H1 (cell line): ENCODE data around the gene SPDYE6. TPM values are rescaled to one million over a fixed set of nuclear protein-coding genes. Genes with fewer than 3 reads are reported as not detected.
A peak's percentile ranks its signal among the peaks of the same experiment; 100 is the strongest.

Source experiments
- CTCF ChIA-PET: fragments of 300-600 bp; sonication (Branson Sonifier 250); formaldehyde crosslinking; loops from one replicate; lab custom pipeline; 2021; ENCODE audit not compliant: partially characterized antibody; lab: Charles Lee
- POLR2A ChIA-PET: fragments of 300-600 bp; sonication (Branson Sonifier 250); formaldehyde crosslinking; loops from one replicate; lab custom pipeline; 2021; ENCODE audit warnings: inconsistent platforms; ENCODE audit not compliant: partially characterized antibody; lab: Charles Lee
- DNase-seq, 2 experiments: peaks; one replicate each; pipeline versions ENCODE4 v3.0.0 to v3.0.0-alpha.2; 2010 to 2022; ENCODE audit warnings: low spot score in 2 of 2, low read depth in 1 of 2, mixed read lengths in 1 of 2
- FAIRE-seq: peaks from 2 replicates; lab custom pipeline; 2011; peaks lifted over from hg19 to GRCh38; lab: Jason Lieb, UNC
- H2AFZ ChIP-seq: 2 replicates; pipeline ENCODE4 v1.8.1; 2012; ENCODE audit warnings: low read length, inconsistent platforms
- H2AK5ac ChIP-seq: 2 replicates; pipeline ENCODE4 v1.6.1; 2013; ENCODE audit warnings: low read depth, low read length
- H2BK120ac ChIP-seq: replicated peaks from 2 replicates; pipeline ENCODE3; 2013; ENCODE audit warnings: low read depth, low read length, inconsistent platforms
- H2BK12ac ChIP-seq: 2 replicates; pipeline ENCODE4 v1.6.1; 2013; ENCODE audit warnings: low read depth, low read length
- H2BK15ac ChIP-seq: 2 replicates; pipeline ENCODE4 v1.6.1; 2013; ENCODE audit warnings: low read length
- H2BK20ac ChIP-seq: 2 replicates; pipeline ENCODE4 v1.6.1; 2013; ENCODE audit warnings: low read length
- H2BK5ac ChIP-seq: 2 replicates; pipeline ENCODE4 v1.6.1; 2013; ENCODE audit warnings: low read depth, low read length
- H3K14ac ChIP-seq: 2 replicates; pipeline ENCODE4 v1.6.1; 2013; ENCODE audit warnings: inconsistent platforms; ENCODE audit not compliant: insufficient read length
- H3K18ac ChIP-seq: 2 replicates; pipeline ENCODE4 v1.6.1; 2013; ENCODE audit warnings: low read length; ENCODE audit errors: extremely low read depth
- H3K23ac ChIP-seq: 2 replicates; pipeline ENCODE4 v1.6.1; 2013; ENCODE audit warnings: inconsistent platforms; ENCODE audit not compliant: insufficient read length
- H3K23me2 ChIP-seq: 2 replicates; pipeline ENCODE4 v1.6.1; 2013; ENCODE audit warnings: low read depth, low read length
- H3K27ac ChIP-seq: 2 replicates; pipeline ENCODE4 v1.6.1; 2011; ENCODE audit warnings: low read depth, low read length, inconsistent platforms
- H3K27me3 ChIP-seq, 4 experiments: replicated peaks in 1 of 4; 1 replicate in 1 of 4; 2 replicates in 3 of 4; pipeline versions ENCODE4 v1.6.1 to v1.8.1; 2011 to 2013; ENCODE audit warnings: low read length in 3 of 4, mild to moderate bottlenecking in 3 of 4, inconsistent platforms in 2 of 4, mixed read lengths in 2 of 4, moderate library complexity in 1 of 4; ENCODE audit not compliant: control insufficient read depth in 3 of 4, insufficient read depth in 3 of 4; ENCODE audit errors: extremely low read depth in 1 of 4
- H3K36me3 ChIP-seq, 4 experiments: 2 replicates each; pipeline versions ENCODE4 v1.6.1 to v1.8.1; 2011 to 2013; ENCODE audit warnings: mild to moderate bottlenecking in 4 of 4, low read length in 3 of 4, moderate library complexity in 2 of 4, control low read depth in 1 of 4, inconsistent platforms in 1 of 4; ENCODE audit not compliant: insufficient read depth in 4 of 4, control insufficient read depth in 2 of 4
- H3K4ac ChIP-seq: replicated peaks from 2 replicates; pipeline ENCODE3; 2013; ENCODE audit warnings: low read length, low read depth, mixed read lengths, inconsistent platforms; ENCODE audit not compliant: insufficient read length
- H3K4me1 ChIP-seq, 4 experiments: replicated peaks in 1 of 4; 1 replicate in 1 of 4; 2 replicates in 3 of 4; pipeline versions ENCODE4 v1.6.1 to v1.8.1; 2011 to 2013; ENCODE audit warnings: low read length in 3 of 4, inconsistent platforms in 2 of 4, mixed read lengths in 1 of 4; ENCODE audit not compliant: insufficient read depth in 4 of 4, control insufficient read depth in 3 of 4
- H3K4me2 ChIP-seq, 2 experiments: 2 replicates each; pipeline versions ENCODE4 v1.6.1 to v1.8.1; 2011 to 2013; ENCODE audit warnings: low read depth in 2 of 2, low read length in 2 of 2, control low read depth in 1 of 2, inconsistent platforms in 1 of 2, mild to moderate bottlenecking in 1 of 2; ENCODE audit not compliant: insufficient read depth in 1 of 2
- H3K4me3 ChIP-seq, 4 experiments: fragments of 200-600, 300-600 bp in 1 of 4; sonication (generic), shearing (Covaris generic), sonication (Bioruptor Twin) in 1 of 4; 2 replicates each; pipeline versions ENCODE4 v1.5.1 to v1.8.1; 2011 to 2016; ENCODE audit warnings: low read length in 4 of 4, low read depth in 3 of 4, control low read depth in 2 of 4, inconsistent platforms in 2 of 4, mild to moderate bottlenecking in 2 of 4, mixed read lengths in 1 of 4, moderate library complexity in 1 of 4; ENCODE audit not compliant: insufficient read depth in 2 of 4; ENCODE audit errors: extremely low read depth in 1 of 4
- H3K56ac ChIP-seq: replicated peaks from 2 replicates; pipeline ENCODE3; 2013; ENCODE audit warnings: low read depth, mild to moderate bottlenecking, mixed read lengths, low read length, inconsistent platforms; ENCODE audit not compliant: insufficient read length
- H3K79me1 ChIP-seq: 2 replicates; pipeline ENCODE4 v1.6.1; 2013; ENCODE audit warnings: low read depth, low read length, control low read depth
- H3K79me2 ChIP-seq, 2 experiments: 2 replicates each; pipeline versions ENCODE4 v1.6.1 to v1.8.1; 2012 to 2013; ENCODE audit warnings: low read length in 2 of 2, mild to moderate bottlenecking in 2 of 2, inconsistent platforms in 1 of 2; ENCODE audit not compliant: insufficient read depth in 2 of 2, control insufficient read depth in 1 of 2
- H3K9ac ChIP-seq, 4 experiments: replicated peaks in 1 of 4; 1 replicate in 1 of 4; 2 replicates in 3 of 4; pipeline versions ENCODE4 v1.6.1 to v1.8.1; 2011 to 2013; ENCODE audit warnings: low read depth in 3 of 4, low read length in 3 of 4, control low read depth in 2 of 4, mild to moderate bottlenecking in 2 of 4, moderate library complexity in 2 of 4, inconsistent platforms in 1 of 4; ENCODE audit errors: extremely low read depth in 1 of 4
- H3K9me3 ChIP-seq, 2 experiments: 2 replicates each; pipeline versions ENCODE4 v1.6.1 to v1.8.1; 2012 to 2013; ENCODE audit warnings: mild to moderate bottlenecking in 2 of 2, moderate library complexity in 2 of 2, control low read depth in 1 of 2, inconsistent platforms in 1 of 2, low read depth in 1 of 2, low read length in 1 of 2, mixed read lengths in 1 of 2; ENCODE audit not compliant: insufficient read depth in 2 of 2
- H4K20me1 ChIP-seq, 2 experiments: replicated peaks in 1 of 2; 2 replicates each; pipeline versions ENCODE3 to v1.8.1; 2011 to 2013; ENCODE audit warnings: inconsistent platforms in 2 of 2, low read length in 2 of 2, mild to moderate bottlenecking in 1 of 2; ENCODE audit not compliant: insufficient read depth in 2 of 2, control insufficient read depth in 1 of 2
- H4K5ac ChIP-seq: 2 replicates; pipeline ENCODE4 v1.6.1; 2013; ENCODE audit warnings: low read length, low read depth, mixed read lengths, inconsistent platforms; ENCODE audit not compliant: insufficient read length
- H4K8ac ChIP-seq: 2 replicates; pipeline ENCODE4 v1.8.0; 2013; ENCODE audit warnings: mild to moderate bottlenecking, moderate library complexity, low read length, inconsistent platforms; ENCODE audit not compliant: insufficient read depth; ENCODE audit errors: extremely low read depth
- H4K91ac ChIP-seq: replicated peaks from 2 replicates; pipeline ENCODE3; 2013; ENCODE audit warnings: low read length, mixed read lengths, inconsistent platforms; ENCODE audit not compliant: insufficient read length
- FOSL1 ChIP-seq: IDR thresholded peaks from 2 replicates; pipeline ENCODE4 v1.6.1; 2011; ENCODE audit warnings: mild to moderate bottlenecking, low read depth, low read length, moderate library complexity; ENCODE audit not compliant: insufficient read depth
- HDAC6 ChIP-seq: IDR thresholded peaks from one replicate; pipeline ENCODE4 v1.7.1; 2012; ENCODE audit warnings: low read depth, mild to moderate bottlenecking, inconsistent platforms, low read length, moderate library complexity
- SAP30 ChIP-seq: fragments of 300-600 bp; sonication (generic); IDR thresholded peaks from 2 replicates; pipeline ENCODE4 v1.7.1; 2012; ENCODE audit warnings: low read length, moderate library complexity, mild to moderate bottlenecking, inconsistent platforms; ENCODE audit not compliant: insufficient read depth, insufficient replicate concordance
- TAF1 ChIP-seq: IDR thresholded peaks from 2 replicates; pipeline ENCODE4 v1.6.1; 2011; ENCODE audit warnings: mild to moderate bottlenecking, low read depth, low read length
- ZNF274 ChIP-seq: IDR thresholded peaks from 2 replicates; pipeline ENCODE4 v1.7.0; 2012; ENCODE audit warnings: low read length, borderline replicate concordance; ENCODE audit errors: extremely low read depth
- WGBS, 2 experiments: shearing (Covaris generic) in 1 of 2; methylation state at CpG; one replicate each; pipeline versions ENCODE4 v1.1.6 to v1.1.7; 2013 to 2015; ENCODE audit warnings: low lambda C conversion rate in 2 of 2, mixed read lengths in 2 of 2, inconsistent platforms in 1 of 2, low coverage in 1 of 2, missing lambda C conversion rate in 1 of 2; ENCODE audit not compliant: insufficient replicate concordance in 2 of 2, insufficient coverage in 1 of 2, insufficient read length in 1 of 2; ENCODE audit errors: extremely low coverage in 1 of 2, missing lambda C conversion rate in 1 of 2; 5-methylcytosine and 5-hydroxymethylcytosine counted together
- polyA plus RNA-seq, 7 experiments: library from polyadenylated mRNA; depleted of rRNA in 3 of 7; stranded (reverse) in 5 of 7; unstranded in 2 of 7; fragments of >200 nt in 5 of 7; fragments of 200-250 nt in 2 of 7; gene quantifications; 1 replicate in 5 of 7; 2 replicates in 1 of 7; 4 replicates in 1 of 7; pipeline versions ENCODE4 v1.2.1 to v1.2.3, GENCODE V29; 2011 to 2013; ENCODE audit warnings: missing spikeins in 2 of 7, mixed read lengths in 2 of 7
- total RNA-seq: library from RNA; stranded (reverse); fragmentation: NEBNext Ultra II Directional; extraction: Animal tissue kit (Norgen Biotek cat#: 25700); gene quantifications from 2 replicates; pipeline ENCODE4 v1.2.1, GENCODE V29; 2021
- TF ChIP-seq, protein P1 (sequence below): IDR thresholded peaks from 2 replicates; pipeline ENCODE4 v1.6.1; 2011; ENCODE audit warnings: low read length, improper control_type of control experiment

Gene SPDYE6
- total and polyA plus RNA-seq, 2 of the 8 experiments (the other 6 are each of a cell fraction or from before 2014, with no cell fraction given) = not detected

GRCh38 chr7:102296179-102296438 lies 60.1 kb downstream of the SPDYE6 start:
- Histone ChIP-seq H3K79me1 (no peaks in the 10 kb centered on the region; the same call in 1 of the 2 replicates), H3K9me3 (no peaks in the 10 kb centered on the region; a peak in 1 of 4 replicates), H3K23me2 (peaks cover 4% of the 10 kb centered on the region; the same call in 1 of the 2 replicates), H3K4me3 (no peak overlapping the region), H3K14ac (no peak overlapping the region), H2BK5ac (0 out of 2 replicates have a peak overlapping the region, but pooled peaks have one; percentile 3), H2BK20ac (no peak overlapping the region), H3K9ac (no peak overlapping the region), H4K20me1 (peaks cover 4 to 16% of the 10 kb centered on the region in 2 experiments), H3K18ac (no peak overlapping the region), H2BK12ac (no peak overlapping the region), H2BK15ac (no peak overlapping the region), H4K5ac (no peak overlapping the region), H3K36me3 (no peaks in the 10 kb centered on the region; a peak in 1 of 8 replicates), H2AK5ac (no peak overlapping the region), H3K23ac (no peak overlapping the region), H3K79me2 (0 out of 4 replicates have a peak, but pooled peaks cover 0 to 2% of the 10 kb centered on the region in 2 experiments), H3K4ac (no peak overlapping the region), H3K56ac (no peak overlapping the region), H3K27me3 (peaks cover 0 to 7% (median 4%) of the 10 kb centered on the region in 4 experiments; a peak in 5 of 7 replicates), H2BK120ac (no peak overlapping the region), H4K8ac (no peak overlapping the region), H3K4me1 (peaks cover 0 to 26% (median 8%) of the 10 kb centered on the region in 4 experiments; a peak in 6 of 7 replicates), H2AFZ (no peak overlapping the region), H3K27ac (no peak overlapping the region), H4K91ac (no peak overlapping the region), H3K4me2 (no peak overlapping the region)
- ChIA-PET POLR2A (interaction anchor here (1.6 kb wide), 1 partner anchor 8 kb away, joined by 5 read pairs; no protein-coding TSS in a partner anchor), CTCF (interaction anchor here (0.6 to 2.5 kb wide), 5 partner anchors 9 to 25 kb away, joined by 3 to 9 read pairs (median 4); no protein-coding TSS in a partner anchor)
- DNase-seq = no peak
- WGBS, 2 experiments = 93% methylated on average over 6 of the region's 6 CpGs; no CpG with 5 or more reads in 1 of the 2 experiments
- no peak for TF ChIP-seq SAP30
- TF ChIP-seq, protein P1, sequence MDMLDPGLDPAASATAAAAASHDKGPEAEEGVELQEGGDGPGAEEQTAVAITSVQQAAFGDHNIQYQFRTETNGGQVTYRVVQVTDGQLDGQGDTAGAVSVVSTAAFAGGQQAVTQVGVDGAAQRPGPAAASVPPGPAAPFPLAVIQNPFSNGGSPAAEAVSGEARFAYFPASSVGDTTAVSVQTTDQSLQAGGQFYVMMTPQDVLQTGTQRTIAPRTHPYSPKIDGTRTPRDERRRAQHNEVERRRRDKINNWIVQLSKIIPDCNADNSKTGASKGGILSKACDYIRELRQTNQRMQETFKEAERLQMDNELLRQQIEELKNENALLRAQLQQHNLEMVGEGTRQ = no peak
- TF ChIP-seq TAF1 = no peak
- no peak for TF ChIP-seq ZNF274
- no peak for TF ChIP-seq FOSL1
- no peak for TF ChIP-seq HDAC6
- FAIRE-seq = no peak
